ENCODE results near the gene LFNG.

- TF ChIP-seq CTCF (IDR thresholded peaks at IDR 0.05) (no peak), EZH2 (IDR thresholded peaks at IDR 0.05; ENCODE audit: borderline replicate concordance, insufficient read depth, low read depth, low read length, poor library complexity, severe bottlenecking) (no peak)
Observed at GRCh38 chr7:2517678-2518507, 1.7 kb upstream of the LFNG start.

Measured in B cell (primary cell).